HG03175 (cell line): ENCODE data around the gene FCN3.
"Not testable (repeated sequence)": the region's sequence is repeated elsewhere in the genome, so short reads cannot be mapped to it uniquely, and the experiment has no call there.

Experiments
- ATAC-seq: cut with Tn5 transposase; IDR thresholded peaks from one replicate; pipeline ENCODE4 v1.9.1; 2021; ENCODE audit warnings: mild to moderate bottlenecking, moderate library complexity; ENCODE audit not compliant: unreplicated experiment

The FCN3 gene

DNA sequence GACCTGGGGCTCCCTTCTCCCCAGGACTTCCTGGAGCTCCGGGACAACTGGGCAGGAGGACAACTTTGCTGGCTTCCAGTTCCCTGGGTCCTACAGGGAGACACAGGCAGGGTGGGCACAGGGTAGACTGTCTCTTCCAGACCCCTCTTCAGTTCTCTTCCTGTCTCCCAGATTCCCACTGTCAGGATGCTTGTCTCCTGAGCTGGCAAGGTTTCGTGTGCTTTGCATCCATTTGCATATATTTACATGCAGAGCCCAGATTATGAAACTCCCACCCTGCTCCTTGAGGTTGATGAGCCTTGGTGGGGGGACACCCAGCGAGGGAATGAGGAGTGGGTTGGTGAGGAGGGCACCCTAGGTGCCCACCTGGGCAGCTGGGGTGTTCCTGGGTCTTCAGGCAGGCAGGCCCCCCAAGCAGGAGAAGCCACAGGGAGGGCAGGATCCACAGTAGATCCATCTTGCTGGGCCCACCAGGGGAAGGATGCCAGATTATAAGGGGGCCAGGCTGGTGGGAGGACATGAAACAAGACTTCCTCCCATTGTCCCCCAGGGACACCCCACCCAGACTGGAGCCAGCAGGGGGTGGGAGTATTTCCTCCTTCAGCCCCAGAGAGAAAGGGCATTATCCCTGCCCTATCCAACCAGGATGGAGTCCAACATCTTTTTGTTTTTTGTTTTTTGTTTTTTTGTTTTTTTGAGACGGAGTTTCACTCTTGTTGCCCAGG, at the start of gene FCN3:
Gene FCN3, minus strand, starts transcription at position 463 of the 725 bp plus-strand sequence. Its CDS starts 6 bp downstream, at position 457.
- ATAC-seq = no peak

DNA sequence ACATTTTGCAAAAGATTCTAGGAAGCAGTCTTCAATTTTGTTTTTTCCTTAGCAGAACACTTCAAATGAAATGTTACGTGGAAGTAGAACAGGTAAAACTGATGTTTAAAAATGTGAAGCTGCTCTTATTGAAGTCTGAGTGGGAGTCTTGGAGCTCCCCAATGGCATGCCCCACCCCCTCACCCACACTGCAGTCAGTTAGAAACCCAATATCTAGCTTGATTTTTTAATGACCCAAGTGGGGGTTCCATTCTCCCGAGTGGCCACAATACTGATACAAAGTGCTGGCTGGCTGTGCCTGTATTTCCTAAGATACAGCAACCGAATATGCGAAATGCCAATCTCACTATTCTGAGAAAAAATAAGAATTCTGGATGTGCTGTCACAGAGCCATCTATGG, 49.1 kb upstream of the FCN3 start:
- ATAC-seq = no peak

DNA sequence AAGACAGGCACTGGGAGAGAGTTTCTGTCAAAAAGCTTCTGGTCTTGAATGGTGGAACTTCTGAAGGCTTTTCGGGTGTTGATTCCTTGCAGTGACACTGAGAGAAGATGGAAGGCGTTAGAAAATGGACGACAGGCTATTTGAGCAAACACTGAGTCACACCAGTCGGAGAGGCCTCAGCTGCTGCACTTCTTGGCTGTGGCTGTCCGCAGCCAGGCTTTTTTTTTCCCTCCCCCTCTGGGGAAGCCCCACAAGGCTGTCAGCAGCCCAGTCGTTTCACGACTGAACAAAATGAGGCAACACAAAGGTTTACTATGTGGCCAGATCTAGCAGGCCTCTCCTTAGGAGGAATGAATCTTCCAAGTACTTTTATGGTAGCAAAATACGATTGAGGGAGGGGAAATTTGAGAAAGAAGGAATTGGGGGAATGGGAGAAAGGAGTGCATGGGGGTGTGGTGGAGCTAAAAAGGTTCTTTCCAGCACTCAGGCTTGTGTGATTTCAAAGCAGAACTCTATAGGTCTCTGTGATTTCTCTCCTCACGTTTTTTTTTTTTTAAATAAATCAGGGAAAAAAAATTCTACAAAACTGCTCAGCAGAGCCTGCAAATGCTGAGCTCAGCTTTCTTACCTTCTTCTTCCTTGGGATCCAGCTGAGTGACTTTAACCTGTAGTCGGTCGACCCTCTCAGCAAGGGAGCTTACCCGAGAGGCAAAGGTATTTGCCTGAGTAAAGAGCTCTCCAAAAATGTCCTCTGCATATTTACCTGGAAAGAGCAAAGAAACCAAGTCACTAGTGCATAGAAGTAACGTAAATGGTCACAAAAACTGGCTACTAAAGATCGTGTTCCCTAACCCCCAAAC, 43.9 kb upstream of the FCN3 start:
- ATAC-seq = no peak

DNA sequence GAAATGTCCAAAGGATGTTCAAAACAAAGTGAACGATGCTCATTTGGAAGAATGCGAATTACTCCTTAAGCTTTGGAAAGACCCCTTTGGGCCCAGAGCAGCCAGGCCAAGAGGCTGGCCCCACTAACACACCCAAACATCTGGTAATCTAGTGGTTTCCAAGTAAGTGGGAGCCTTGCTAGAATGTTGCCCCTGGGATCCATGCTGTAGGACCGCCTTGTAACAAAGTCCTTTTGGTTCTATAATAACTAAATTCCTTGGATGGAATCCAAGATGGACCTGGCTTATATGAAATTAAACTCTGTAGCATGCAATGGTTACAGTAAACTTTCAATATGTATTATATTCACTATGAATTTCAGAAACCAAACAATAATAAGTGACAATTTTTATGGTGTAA, 43.1 kb upstream of the FCN3 start:
- no peak for ATAC-seq

DNA sequence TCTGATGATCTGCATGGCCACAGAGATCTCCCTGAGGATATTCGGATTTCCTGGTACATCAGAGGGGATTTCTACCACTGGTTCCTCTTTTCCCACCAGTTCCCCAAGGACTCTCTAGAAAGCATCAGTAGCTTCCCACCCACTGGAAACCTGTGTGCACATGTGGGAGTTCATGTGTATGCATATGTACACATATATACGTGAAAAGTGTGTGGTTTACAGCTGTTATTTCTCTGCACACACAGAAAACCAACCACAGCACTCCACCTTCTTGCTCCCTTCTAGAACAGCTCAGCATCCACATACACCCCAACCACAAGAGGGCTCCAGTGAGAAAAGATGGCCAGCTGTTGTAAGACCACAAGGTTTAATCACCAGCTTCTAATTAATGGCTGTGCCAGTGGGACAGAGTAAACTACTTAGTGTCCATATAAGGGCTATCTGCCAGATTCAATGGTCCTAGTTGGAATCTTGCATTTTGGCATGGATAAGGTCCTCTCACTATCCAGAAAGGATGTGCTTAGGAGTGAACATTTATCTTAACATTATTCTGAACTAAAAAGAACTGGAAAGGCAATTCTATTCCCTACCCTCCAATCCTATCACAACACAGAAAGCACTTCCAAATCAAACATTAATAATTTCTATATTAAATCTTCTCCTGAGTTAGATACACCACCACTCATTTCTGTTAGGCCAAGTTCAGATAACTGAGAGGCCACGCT, 41.9 kb upstream of the FCN3 start:
- ATAC-seq = no peak

DNA sequence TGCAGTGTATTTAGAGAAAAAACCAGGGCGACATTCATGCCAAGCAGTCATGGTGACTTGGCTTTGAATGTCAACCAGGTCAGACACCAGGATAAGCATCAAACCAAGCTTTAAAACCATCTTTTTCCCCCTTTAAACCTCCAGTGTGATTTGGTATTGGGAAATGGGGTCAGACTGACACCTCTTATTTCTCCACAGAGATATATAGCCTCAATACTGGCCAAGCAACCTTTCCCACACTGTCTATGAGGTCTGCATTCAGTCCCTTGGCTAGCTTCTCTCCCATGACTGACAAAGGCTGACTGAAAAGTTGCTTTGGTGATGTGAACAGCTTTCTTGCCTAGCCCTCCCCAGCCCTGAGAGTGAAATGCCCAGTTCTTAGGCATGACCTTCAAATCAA, 39.5 kb upstream of the FCN3 start:
- no peak for ATAC-seq

DNA sequence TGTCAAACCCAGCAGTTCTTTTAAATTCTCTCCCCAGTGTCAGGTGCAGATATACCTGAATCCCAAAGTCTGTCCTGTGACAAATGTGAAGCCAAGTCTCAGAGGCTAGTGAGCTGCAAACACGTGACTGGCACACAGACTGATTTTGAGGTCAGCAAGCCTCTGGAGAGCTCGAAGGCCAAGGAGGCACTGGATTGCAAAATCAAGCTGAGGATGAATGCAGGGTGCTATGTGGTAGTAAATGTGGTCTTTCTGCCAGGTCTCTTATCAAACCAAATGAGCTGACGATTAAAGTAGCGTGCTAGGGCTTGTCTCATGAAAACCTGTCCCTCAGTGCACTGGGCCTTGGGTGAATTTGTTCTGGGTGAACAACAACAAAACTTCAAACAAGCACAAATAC, 38.4 kb upstream of the FCN3 start:
- ATAC-seq = no peak

DNA sequence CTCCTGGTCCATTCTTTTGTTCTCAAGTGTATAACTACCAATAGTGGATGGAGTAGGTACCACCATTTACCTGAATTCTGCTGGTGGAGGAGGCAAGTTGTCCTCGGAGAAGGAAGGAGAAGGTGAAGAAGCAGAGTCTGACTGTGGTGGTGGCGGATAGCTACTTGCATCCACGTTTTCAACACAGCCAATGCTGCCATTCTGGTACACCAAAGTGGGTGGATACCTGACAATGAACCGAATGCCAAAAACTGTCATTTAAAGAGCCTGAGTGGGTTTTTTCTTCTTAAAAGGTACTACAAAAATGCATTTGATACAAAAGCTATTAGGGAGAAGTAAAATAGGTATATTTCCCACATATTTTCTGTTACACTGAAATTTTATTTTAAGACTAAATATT, 37.9 kb upstream of the FCN3 start:
- no peak for ATAC-seq

DNA sequence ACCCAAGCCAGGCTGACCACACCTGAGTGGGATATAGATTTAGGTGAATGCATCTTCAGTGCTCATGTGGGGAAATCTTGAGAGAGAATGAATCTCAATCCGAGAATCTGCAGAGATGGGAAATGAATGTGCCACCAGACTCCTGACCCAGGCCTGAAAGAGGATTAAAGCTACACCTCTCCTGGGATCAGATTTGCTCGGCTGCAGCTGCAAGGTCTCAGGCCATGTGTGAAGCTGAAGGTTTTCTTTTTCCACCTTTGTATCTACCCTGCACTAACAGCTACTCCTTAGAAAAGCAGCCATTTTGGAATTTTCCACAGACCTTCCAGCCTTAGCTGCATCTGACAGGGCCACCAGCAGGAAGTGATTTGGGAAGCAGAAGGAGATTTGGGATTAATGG, 36.1 kb upstream of the FCN3 start:
- ATAC-seq = no peak

DNA sequence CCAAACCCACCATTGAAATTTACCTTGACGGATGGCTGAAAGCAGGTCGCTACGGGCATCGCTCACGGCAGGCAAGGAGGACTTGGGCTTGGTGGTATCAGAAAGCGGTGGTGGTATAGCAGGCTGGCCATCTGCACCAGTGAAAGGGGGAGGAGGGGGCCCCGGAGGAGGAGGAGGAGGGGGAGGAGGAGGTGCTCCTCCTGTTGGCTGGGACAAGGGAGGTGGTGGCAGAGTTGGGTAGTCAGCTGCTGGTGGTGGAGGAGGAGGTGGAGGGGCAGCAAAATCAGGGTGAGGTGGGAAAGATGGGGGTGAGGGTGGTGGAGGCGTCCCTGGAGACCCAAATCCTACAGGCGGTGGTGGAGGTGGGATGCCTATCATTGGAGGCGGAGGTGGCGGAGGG, 35.0 kb upstream of the FCN3 start:
- no peak for ATAC-seq

DNA sequence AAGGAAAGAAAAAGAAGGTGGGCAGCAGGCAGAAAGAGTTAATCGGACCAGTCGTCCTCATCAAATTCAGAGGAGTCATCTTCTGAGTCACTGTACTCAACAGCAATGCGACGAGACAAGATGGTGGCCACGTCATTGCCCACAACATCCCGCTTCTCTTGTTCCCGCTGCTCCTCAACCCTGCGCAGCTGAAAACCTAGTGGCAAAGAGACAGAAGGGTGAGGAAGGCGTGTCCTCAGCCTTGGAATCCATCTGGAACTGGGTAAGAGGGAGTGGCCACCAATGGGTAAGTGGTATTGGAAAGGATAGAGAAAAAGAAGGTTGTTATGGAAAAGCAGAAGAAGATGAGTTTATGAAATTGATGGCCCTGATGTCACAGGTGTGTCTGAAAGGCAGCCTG, 33.5 kb upstream of the FCN3 start:
- ATAC-seq = no peak

DNA sequence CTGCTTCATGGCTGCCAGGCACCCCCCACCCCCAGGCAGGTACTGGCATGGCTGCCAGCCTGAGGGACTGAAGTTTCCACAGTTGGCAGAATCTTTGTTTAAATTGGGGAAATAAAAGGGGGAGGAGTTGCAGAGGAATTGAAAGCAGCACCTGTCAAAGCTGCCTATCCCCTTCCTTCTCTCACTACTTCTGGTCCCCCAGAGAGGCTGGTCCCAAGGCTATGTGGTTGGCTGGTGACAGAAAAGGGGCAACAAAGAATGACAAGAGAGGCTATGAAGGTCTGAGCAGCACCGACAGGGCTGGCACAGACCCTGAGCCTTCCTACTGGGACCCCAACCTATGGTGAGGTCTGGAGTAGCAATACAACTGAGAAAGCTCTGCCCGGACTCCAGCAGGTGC, 32.2 kb upstream of the FCN3 start:
- ATAC-seq = not testable (repeated sequence)

DNA sequence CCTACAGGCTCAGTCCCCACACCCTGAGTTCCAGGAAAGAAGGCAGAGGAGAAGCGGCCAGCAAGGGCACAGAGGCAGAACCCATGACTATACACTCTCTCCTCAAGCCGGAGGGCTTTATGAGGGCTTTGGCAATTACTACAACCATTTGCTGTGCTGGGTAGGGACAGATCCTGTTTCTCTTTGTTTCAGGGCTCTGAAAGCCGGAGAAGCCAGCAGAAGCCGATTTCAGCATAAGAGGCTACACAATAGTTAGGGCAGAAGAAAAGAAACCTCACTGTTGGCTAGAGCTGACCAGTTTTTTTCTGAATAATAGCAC, 31.7 kb upstream of the FCN3 start:
- no peak for ATAC-seq

DNA sequence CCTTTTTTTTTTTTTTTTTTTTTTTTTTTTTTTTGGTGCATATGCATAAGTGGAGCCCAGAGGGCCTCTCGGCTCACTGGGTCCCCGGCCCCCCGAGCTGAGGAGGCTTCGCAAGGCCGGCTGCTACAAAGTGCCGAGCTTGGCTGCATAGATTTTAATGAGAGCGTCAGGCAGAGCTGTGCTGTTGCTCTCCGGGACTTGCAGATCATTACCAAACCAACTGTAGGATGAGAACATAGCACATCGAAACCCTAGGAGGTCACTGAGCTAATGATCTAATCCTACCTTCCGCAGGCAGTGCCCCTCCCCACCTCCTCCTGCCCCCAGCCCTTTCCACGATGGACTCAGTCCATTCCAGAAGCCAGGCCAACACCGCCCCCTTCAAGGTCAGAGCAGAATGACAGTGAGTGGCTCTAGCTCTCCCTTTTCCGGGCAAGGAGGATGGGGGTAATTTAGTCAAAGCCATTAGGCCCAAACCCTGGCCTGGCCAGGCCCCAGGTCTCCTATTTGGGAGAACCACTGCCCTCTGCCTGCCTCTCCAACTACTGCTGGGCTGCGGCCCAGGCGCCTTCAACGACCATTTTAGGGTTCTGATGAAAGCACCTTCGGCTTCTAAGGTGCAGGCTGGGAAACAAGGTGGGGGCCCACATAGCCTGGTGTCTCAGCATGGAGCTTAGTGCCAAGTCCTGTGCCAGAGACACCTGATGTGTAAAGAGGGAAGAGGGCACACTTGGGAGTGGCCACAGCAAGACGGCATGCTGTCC, 31.2 kb upstream of the FCN3 start:
- ATAC-seq = not testable (repeated sequence)

DNA sequence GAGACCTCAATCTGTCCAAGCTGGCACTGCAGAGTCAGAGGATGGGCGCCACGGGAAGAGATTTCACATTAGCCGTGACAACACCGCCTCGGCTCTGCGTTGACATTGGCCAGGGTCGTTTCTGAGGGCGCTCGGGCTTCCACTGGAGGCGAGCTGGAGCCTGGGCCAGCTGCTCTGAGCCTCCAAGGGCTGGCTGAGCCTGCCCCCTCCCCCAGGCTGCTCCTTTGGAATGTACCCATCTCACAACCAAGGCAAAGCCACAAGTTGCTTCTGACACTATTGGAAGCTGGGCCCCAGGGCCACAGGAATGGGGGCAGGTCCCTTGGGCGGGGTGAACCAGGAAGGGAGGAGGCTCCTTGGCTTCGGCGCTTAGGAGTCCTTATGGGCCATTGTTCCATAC, 30.4 kb upstream of the FCN3 start:
- no peak for ATAC-seq

DNA sequence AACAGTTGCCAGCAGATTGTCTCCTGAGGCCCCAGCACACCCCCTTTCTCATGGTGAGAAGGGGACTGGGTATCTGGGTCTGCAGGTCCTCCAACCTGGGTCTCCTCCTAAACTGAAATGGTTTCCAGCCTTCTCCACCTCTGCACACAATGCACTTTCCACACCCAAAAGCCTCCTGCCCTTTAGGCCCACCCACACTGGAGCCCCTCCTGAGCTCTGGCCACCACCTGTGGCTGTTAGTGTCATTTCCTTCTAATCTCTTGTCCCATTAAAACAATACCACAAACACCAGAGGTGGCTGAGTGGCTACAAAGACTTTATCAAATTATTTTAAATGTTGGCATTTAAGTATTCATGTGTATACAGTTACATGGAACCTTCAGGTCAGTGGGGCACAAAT, 29.3 kb upstream of the FCN3 start:
- ATAC-seq = no peak

DNA sequence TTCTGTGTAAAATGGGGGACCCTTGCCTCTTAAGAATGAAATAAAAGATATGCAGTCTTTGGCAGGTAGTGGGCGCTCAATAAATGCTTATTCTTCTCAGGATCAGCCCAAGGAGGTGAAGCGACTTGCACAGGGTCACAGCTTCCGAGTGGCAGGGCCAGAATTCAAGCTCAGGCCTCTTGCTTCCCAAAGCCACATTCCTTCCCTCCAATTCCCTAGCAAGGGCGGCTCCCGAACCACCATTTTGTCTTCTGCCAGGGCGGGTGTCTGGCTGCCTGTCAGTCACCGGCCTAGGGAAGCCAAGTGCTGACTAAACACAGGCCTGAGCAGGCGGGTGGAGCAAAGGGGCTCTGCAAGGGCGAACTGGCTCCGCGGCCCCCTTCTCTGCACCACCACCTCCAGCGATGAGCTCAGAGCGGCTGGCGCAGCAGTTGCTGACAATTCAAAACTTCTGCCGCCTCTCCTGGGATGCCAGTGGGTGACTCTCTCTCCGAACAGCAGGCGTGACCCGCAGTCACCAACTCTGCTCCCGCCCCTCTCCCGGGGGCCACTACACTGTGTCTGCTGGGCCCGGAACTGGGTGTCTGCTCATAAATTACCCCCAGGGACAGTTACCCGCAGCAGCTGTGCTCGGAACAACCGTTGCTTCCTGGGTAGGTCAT, 28.6 kb upstream of the FCN3 start:
- ATAC-seq = no peak

DNA sequence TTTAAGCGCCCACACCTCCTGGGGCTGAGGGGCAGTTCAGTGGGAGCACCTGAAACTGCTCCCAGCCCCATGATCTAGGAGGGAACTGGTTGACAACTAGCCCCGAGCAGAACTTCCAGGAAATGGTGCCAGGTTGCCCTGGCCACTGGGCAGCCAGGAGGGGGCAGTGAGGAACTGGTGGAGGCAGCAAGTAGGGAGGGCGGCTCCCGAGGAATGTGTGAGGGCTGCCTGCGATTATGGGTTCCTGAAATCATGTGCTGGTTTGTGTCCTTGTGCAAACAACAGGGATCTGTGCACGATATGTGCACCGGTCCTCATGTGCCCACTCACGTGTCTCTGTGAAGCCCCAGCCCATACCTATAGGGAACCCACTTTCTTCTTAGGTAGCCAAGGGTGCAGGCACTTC, 27.7 kb upstream of the FCN3 start:
- no peak for ATAC-seq

DNA sequence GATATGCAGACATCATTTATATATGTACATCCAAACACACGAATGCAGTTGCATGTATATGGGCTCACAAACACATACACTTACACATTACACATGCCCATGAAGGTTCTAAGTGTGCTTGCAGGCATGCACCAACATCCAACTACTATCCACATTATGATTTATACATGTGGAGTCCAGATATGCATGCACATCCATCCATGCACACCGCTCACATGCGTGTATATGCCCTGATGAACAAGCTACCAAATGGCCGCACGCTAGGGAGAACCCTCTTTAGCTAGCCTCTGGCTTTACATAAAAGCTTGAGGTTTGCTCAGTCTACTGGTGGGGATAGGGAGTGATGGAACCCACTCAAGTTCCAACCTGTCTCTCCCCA, 26.3 kb upstream of the FCN3 start:
- ATAC-seq = no peak

DNA sequence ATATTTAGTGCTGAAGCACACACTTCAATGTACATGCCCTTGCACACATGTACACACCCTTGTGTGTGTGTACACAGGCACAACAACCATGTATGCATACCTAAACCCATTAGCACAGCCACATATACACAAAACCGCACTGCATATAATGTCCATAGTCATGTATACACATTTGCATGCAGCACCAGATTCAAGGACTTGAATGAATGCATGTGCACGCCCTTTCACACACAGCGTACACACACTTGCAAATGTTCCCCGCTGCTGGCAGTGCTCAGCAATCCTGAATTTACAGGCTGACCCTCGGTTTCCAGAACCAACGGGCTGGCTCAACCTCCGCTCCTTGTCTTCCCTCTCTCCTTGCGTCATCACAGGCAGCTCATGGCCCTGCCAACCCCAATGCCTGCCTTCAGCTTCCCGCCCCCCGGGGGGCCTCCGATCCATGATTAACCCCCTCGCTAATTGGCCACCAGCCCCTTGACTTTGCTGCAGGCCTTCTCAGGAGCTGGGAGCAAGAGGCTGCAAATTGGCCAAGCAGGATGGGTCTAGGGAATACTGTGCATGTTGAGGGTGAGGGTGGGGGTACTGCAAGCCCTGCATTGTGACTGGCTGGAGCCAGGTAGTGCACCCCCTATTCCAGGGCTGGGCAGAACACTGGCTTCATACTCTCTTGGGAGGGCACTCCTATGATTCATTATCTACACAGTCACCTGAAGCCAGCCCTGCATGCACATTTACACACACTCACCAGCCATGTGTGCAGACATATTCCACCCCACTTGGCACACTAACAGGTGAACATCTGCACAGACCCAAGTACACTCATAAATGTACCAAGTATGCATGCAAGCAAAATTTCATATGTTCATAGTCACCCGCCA, 25.7 kb upstream of the FCN3 start:
- no peak for ATAC-seq
